ENCODE measurements around the gene CCDC85B. TPM values are rescaled to one million over a fixed set of nuclear protein-coding genes. Genes with fewer than 3 reads are reported as not detected.

The CCDC85B gene
- polyA plus RNA-seq, 3 donors, result 20.8 to 35.2 (median 24.4) TPM

DNA sequence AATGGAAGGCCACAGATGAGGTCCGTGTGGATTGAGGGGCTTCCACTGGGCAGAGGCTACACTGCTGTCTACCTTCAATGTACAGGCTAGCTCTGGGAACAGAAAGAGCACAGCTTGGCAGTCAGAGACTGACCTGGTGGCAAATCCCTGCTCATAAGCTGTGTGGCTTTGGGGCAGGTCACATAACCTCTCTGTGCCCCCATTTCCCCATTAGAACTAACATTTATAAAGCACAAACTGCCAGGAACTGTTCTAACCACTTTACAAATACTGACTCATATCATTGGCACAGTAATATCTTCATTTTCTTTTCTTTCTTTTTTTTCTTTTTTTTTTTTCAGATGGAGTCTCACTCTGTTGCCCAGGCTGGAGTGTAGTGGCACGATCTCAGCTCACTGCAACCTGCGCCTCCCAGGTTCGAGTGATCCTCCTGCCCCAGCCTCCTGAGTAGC, 6.6 kb downstream of the CCDC85B start:
- TF ChIP-seq, protein P1, sequence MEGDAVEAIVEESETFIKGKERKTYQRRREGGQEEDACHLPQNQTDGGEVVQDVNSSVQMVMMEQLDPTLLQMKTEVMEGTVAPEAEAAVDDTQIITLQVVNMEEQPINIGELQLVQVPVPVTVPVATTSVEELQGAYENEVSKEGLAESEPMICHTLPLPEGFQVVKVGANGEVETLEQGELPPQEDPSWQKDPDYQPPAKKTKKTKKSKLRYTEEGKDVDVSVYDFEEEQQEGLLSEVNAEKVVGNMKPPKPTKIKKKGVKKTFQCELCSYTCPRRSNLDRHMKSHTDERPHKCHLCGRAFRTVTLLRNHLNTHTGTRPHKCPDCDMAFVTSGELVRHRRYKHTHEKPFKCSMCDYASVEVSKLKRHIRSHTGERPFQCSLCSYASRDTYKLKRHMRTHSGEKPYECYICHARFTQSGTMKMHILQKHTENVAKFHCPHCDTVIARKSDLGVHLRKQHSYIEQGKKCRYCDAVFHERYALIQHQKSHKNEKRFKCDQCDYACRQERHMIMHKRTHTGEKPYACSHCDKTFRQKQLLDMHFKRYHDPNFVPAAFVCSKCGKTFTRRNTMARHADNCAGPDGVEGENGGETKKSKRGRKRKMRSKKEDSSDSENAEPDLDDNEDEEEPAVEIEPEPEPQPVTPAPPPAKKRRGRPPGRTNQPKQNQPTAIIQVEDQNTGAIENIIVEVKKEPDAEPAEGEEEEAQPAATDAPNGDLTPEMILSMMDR (IDR thresholded peaks at IDR 0.05), result no peak
- H3K9ac ChIP-seq (ENCODE audit: insufficient read depth, low read length, poor library complexity, severe bottlenecking), result no peak overlapping the region
- H3K27ac ChIP-seq (ENCODE audit: low read depth in 1 of 2, low read length in 2 of 2), result no peak overlapping the region
- H3K4me3 Mint-ChIP-seq, result no peak overlapping the region
- no peaks in the 10 kb centered on the region for H3K9me3 Mint-ChIP-seq
- peaks cover 0 to under 1% (median 0%) of the 10 kb centered on the region in 3 donors for H3K27me3 Mint-ChIP-seq (ENCODE audit: low read depth in 3 of 3)
- 92% methylated on average over 1 of the region's 4 CpGs for WGBS (ENCODE audit: insufficient coverage)
- peaks cover 48 to 56% of the 10 kb centered on the region in 2 donors for H3K4me1 ChIP-seq (ENCODE audit: control insufficient read depth in 1 of 2, insufficient read depth in 2 of 2, low read length in 2 of 2)
- H3K27ac Mint-ChIP-seq, result no peak overlapping the region
- no peaks in the 10 kb centered on the region for H3K27me3 ChIP-seq (ENCODE audit: control insufficient read depth in 2 of 2, insufficient read depth in 2 of 2, low read length in 2 of 2)
- H3K79me2 ChIP-seq (ENCODE audit: insufficient read depth, low read length), result peaks cover 25% of the 10 kb centered on the region
- H4K20me1 ChIP-seq (ENCODE audit: insufficient read depth, low read length), result peaks cover 12% of the 10 kb centered on the region
- intact Hi-C loops (cut with micrococcal nuclease), result no loop called here
- peaks cover 39% of the 10 kb centered on the region for H3K4me1 Mint-ChIP-seq
- no peak overlapping the region for H2AFZ ChIP-seq (ENCODE audit: insufficient read depth, low read depth, low read length, poor library complexity, severe bottlenecking)
- peaks cover 16 to 19% of the 10 kb centered on the region in 2 donors for H3K36me3 Mint-ChIP-seq
- H3K36me3 ChIP-seq (replicated peaks in 1 of 2; ENCODE audit: control insufficient read depth in 1 of 2, insufficient read depth in 2 of 2, low read length in 2 of 2), result peaks cover 0 to 5% of the 10 kb centered on the region in 2 donors
- no peak for DNase-seq
- H3K4me2 ChIP-seq (replicated peaks; ENCODE audit: extremely low read depth, low read length, poor library complexity, severe bottlenecking), result no peak overlapping the region
- H3K9me3 ChIP-seq (replicated peaks in 1 of 2; ENCODE audit: control insufficient read depth in 1 of 2, insufficient read depth in 1 of 2, low read length in 2 of 2), result no peaks in the 10 kb centered on the region
- no peak overlapping the region for H3K4me3 ChIP-seq (replicated peaks in 1 of 3; ENCODE audit: low read depth in 2 of 3, low read length in 3 of 3)

DNA sequence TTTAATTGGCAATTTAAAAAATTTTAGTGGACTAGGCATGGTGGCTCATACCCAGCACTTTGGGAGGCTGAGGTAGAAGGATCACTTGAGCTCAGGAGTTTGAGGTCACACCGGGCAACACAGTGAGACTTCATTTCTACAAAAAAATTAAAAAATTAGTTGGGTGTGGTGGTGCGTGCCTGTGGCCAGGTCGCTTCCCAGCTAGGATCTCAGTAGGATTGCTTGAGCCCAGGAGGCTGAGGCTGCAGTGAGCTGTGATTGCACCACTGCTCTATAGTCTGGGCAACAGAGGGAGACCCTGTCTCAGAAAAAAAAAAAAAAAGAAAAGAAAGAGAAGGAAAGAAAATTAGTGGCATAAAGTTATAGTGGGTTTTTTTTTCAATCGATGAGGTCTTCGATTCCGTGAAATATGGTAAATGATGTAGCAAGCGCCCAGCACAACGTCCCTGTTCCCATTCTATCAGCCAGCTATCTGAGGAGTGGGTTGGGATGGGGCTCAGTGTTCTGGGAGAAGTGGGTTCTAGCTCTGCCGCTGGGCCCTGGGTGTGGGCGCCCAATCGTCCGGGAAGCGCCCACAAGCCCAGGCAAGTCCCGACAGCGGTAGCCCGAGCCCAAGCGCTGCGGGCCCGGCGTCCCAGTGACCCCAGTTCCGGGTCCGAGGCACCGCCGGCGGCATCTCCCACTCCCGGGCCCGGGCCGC, 8.3 kb downstream of the CCDC85B start:
- H3K9me3 ChIP-seq (replicated peaks in 1 of 2; ENCODE audit: control insufficient read depth in 1 of 2, insufficient read depth in 1 of 2, low read length in 2 of 2), result no peaks in the 10 kb centered on the region
- peaks cover 11% of the 10 kb centered on the region for H3K79me2 ChIP-seq (ENCODE audit: insufficient read depth, low read length)
- 16% methylated on average over 24 of the region's 28 CpGs for WGBS (ENCODE audit: insufficient coverage)
- DNase-seq, result no peak
- peak overlapping the region; percentile 96 for H3K4me2 ChIP-seq (replicated peaks; ENCODE audit: extremely low read depth, low read length, poor library complexity, severe bottlenecking)
- TF ChIP-seq, protein P1 (IDR thresholded peaks at IDR 0.05), result no peak
- H3K9ac ChIP-seq (ENCODE audit: insufficient read depth, low read length, poor library complexity, severe bottlenecking), result peak overlapping the region; percentile 86
- intact Hi-C loops (cut with micrococcal nuclease), result no loop called here
- H4K20me1 ChIP-seq (ENCODE audit: insufficient read depth, low read length), result peaks cover 5% of the 10 kb centered on the region
- peak overlapping the region in 1 of 2 donors; percentile 84 for H3K27ac ChIP-seq (ENCODE audit: low read depth in 1 of 2, low read length in 2 of 2)
- H3K27me3 ChIP-seq (ENCODE audit: control insufficient read depth in 2 of 2, insufficient read depth in 2 of 2, low read length in 2 of 2), result no peaks in the 10 kb centered on the region
- Mint-ChIP-seq H3K4me1 (peaks cover 23% of the 10 kb centered on the region), H3K4me3 (peak overlapping the region; percentile 84 to 86), H3K27me3 (ENCODE audit: low read depth in 3 of 3) (peaks cover 0 to 3% (median 3%) of the 10 kb centered on the region in 3 donors), H3K36me3 (peaks cover 11 to 14% of the 10 kb centered on the region in 2 donors), H3K9me3 (no peaks in the 10 kb centered on the region), H3K27ac (peak overlapping the region; percentile 74 to 95 (median 81))
- H2AFZ ChIP-seq (ENCODE audit: insufficient read depth, low read depth, low read length, poor library complexity, severe bottlenecking), result no peak overlapping the region
- peaks cover 0 to 5% of the 10 kb centered on the region in 2 donors for H3K36me3 ChIP-seq (replicated peaks in 1 of 2; ENCODE audit: control insufficient read depth in 1 of 2, insufficient read depth in 2 of 2, low read length in 2 of 2)
- H3K4me3 ChIP-seq (replicated peaks in 1 of 3; ENCODE audit: low read depth in 2 of 3, low read length in 3 of 3), result peak overlapping the region; percentile 60 to 92 (median 85)
- peaks cover 31 to 39% of the 10 kb centered on the region in 2 donors for H3K4me1 ChIP-seq (ENCODE audit: control insufficient read depth in 1 of 2, insufficient read depth in 2 of 2, low read length in 2 of 2)
